Body of pancreas (tissue), 4 donors: ENCODE results near the gene KCTD21. TPM values are rescaled to one million over a fixed set of nuclear protein-coding genes. Genes with fewer than 3 reads are reported as not detected.
"Not testable (repeated sequence)": the region's sequence is repeated elsewhere in the genome, so short reads cannot be mapped to it uniquely, and the experiment has no call there.

ENCODE experiments used
- ATAC-seq: fragments of 150-250 bp; one replicate; pipeline ENCODE4 v1.9.1; 2016
- DNase-seq, 4 donors: peaks; one replicate each; pipeline ENCODE4 v3.0.0-alpha.2; 2019
- H3K27ac ChIP-seq, 4 donors: fragments of 200-600 bp; sonication (generic); 1 replicate in 3 of 4; 2 replicates in 1 of 4; pipeline versions ENCODE4 v1.5.1 to v1.6.1; 2016 to 2019; ENCODE audit warnings: mild to moderate bottlenecking in 1 of 4, mixed read lengths in 1 of 4, moderate library complexity in 1 of 4
- H3K27me3 ChIP-seq, 2 donors: fragments of 200-600 bp; sonication (generic); one replicate each; pipeline ENCODE4 v1.6.0; 2016; ENCODE audit warnings: mild to moderate bottlenecking in 1 of 2
- H3K36me3 ChIP-seq, 2 donors: fragments of 200-600 bp; sonication (generic); replicated peaks in 1 of 2; 2 replicates each; pipeline ENCODE4 v1.5.1; 2016; ENCODE audit warnings: low read depth in 2 of 2; ENCODE audit not compliant: insufficient read depth in 1 of 2
- H3K4me1 ChIP-seq: fragments of 200-600 bp; sonication (generic); one replicate; pipeline ENCODE4 v1.6.0; 2016
- H3K4me3 ChIP-seq, 2 donors: fragments of 200-600 bp; sonication (generic); 1 replicate in 1 of 2; 2 replicates in 1 of 2; pipeline ENCODE4 v1.5.1; 2016 to 2019
- H3K9me3 ChIP-seq, 3 donors: fragments of 200-600 bp; sonication (generic); 1 replicate in 2 of 3; 2 replicates in 1 of 3; pipeline ENCODE4 v1.5.1; 2016
- POLR2A ChIP-seq, 3 donors: fragments of 450-650 bp; IDR thresholded peaks; one replicate each; pipeline ENCODE4 v1.6.1; 2016; ENCODE audit warnings: antibody characterized with exemption in 3 of 3, mild to moderate bottlenecking in 2 of 3
- WGBS, 2 donors: methylation state at CpG; one replicate each; pipeline ENCODE4 v1.1.5; 2017; 5-methylcytosine and 5-hydroxymethylcytosine counted together
- intact Hi-C: fragments of 100-400 bp; cut with DNase I; formaldehyde crosslinking; loops from one replicate; pipeline ENCODE4 v1.15.1; 2023
- total RNA-seq, 2 donors: library from RNA; depleted of rRNA; stranded (reverse); fragments of >200 nt; gene quantifications; one replicate each; pipeline ENCODE4 v1.1.0, GENCODE V29; 2016
- TF ChIP-seq, protein P1 (sequence below), 7 experiments: fragments of 450-650 bp in 4 of 7; fragments of 200-600 bp in 3 of 7; sonication (generic) in 3 of 7; IDR thresholded peaks; one replicate each; pipeline ENCODE4 v1.5.1; 2016 to 2019; ENCODE audit warnings: antibody characterized with exemption in 7 of 7

KCTD21 gene
- total RNA-seq, 2 donors from 2014 or later, result 4.6 to 5.4 TPM

DNA sequence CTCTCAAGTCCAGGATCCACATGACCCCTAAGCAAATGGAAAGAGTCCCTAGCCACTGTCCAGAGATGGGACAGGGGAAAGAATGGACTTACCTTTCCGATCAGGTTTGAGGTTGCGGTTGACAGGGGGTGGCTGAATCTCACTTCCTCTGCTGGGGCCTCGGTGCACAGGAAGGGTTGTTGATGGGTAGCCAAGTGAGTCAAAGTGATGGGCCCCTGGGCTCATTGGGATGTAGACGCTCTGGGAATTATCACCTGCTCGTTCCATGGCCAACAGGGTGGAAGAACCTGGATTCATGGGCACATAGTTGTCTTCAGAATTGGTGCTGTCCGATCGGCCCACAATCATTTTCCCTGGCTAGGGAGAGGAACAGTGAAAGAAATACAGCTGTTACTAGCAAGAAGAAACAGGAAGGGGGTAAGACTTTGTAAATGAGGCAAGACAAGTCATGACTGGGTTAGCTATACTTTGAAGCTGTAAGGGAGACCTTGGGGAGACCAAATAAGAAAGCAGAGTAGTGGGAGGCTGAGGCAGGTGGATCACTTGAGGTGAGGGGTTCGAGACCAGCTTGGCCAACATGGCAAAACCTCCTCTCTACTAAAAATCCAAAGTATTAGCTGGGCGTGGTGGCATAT, 35.0 kb upstream of the KCTD21 start:
- intact Hi-C loops, result no loop called here
- no peak overlapping the region for H3K27ac ChIP-seq
- peaks cover 2 to 12% of the 10 kb centered on the region in 2 donors for H3K36me3 ChIP-seq
- no peaks in the 10 kb centered on the region for H3K4me1 ChIP-seq
- H3K9me3 ChIP-seq, result no peaks in the 10 kb centered on the region
- H3K4me3 ChIP-seq, result no peak overlapping the region
- 90 to 91% methylated on average over 5 to 9 of the region's 9 CpGs for WGBS, 2 donors
- DNase-seq, result no peak
- ATAC-seq, result no peak
- TF ChIP-seq POLR2A (IDR thresholded peaks at IDR 0.05), result no peak
- TF ChIP-seq, protein P1, sequence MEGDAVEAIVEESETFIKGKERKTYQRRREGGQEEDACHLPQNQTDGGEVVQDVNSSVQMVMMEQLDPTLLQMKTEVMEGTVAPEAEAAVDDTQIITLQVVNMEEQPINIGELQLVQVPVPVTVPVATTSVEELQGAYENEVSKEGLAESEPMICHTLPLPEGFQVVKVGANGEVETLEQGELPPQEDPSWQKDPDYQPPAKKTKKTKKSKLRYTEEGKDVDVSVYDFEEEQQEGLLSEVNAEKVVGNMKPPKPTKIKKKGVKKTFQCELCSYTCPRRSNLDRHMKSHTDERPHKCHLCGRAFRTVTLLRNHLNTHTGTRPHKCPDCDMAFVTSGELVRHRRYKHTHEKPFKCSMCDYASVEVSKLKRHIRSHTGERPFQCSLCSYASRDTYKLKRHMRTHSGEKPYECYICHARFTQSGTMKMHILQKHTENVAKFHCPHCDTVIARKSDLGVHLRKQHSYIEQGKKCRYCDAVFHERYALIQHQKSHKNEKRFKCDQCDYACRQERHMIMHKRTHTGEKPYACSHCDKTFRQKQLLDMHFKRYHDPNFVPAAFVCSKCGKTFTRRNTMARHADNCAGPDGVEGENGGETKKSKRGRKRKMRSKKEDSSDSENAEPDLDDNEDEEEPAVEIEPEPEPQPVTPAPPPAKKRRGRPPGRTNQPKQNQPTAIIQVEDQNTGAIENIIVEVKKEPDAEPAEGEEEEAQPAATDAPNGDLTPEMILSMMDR (IDR thresholded peaks at IDR 0.05), result no peak
- H3K27me3 ChIP-seq, result no peaks in the 10 kb centered on the region

DNA sequence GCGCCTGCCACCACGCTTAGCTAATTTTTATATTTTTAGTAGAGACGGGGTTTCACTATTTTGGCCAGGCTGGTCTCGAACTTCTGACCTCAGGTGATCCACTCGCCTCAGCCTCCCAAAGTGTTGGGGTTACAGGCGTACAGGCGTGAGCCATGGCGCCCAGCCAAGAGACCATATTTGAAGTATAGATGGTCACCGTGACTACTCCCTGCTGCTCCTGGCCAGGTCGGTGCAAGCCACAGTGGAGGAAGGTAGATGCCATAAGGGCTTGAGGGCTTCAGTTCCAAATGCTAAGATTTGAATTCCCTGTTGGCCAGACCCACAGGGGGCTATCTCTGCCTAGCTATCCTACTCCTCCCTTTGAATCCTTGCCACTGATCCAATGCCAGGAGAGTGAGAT, 34.3 kb upstream of the KCTD21 start:
- DNase-seq, H3K27ac ChIP-seq, H3K4me3 ChIP-seq, intact Hi-C loops, ATAC-seq, H3K9me3 ChIP-seq, H3K4me1 ChIP-seq, H3K27me3 ChIP-seq: not testable (repeated sequence)
- peaks cover 2 to 12% of the 10 kb centered on the region in 2 donors for H3K36me3 ChIP-seq
- WGBS, 2 donors, result 73 to 81% methylated on average over 9 to 10 of the region's 10 CpGs

DNA sequence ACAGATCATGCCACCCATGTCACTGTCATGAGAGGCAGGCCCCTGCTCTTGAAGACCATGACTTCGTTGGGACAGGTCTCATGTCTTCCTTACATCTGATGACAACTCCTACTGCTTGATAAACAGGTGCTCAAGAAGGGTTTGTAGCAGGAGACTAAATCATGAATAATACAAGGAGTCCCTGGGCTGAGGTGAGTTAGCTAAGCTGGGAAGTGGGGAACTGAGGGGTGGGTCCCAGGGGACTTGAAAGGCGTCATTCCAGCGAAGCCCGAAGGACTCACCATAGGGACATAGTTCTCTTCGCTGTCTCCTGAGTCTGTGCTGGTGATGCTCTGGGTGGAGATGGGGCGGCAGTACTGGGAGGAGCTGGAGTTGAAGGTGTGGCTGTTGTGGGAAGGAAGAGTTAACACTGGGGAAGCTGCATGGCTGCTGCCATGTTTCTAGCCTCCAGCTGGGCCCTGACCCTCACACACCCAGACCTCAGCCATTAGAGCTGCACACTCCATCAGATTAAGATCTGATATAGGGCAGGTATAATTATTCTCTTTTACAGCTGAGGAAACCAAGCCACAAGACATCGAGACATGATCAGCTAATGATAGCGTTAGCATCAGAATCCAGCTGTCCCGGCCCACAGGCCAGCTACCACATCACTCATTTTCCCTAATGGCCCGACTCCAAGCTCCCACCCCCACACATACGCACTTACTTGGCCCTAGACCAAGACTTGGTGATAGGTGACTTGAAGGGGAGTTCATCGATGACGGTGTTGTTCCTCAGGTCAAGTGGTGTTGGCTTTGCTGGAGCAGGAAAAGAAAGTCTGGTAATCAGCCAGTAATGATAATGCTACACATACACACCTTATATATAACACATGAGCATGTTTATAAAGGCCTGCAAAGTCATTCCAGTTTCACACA, 33.2 kb upstream of the KCTD21 start:
- Histone ChIP-seq H3K9me3 (no peaks in the 10 kb centered on the region), H3K36me3 (peaks cover 2 to 12% of the 10 kb centered on the region in 2 donors), H3K4me1 (no peaks in the 10 kb centered on the region), H3K4me3 (no peak overlapping the region), H3K27me3 (no peaks in the 10 kb centered on the region), H3K27ac (no peak overlapping the region)
- TF ChIP-seq, protein P1 (IDR thresholded peaks at IDR 0.05), result no peak
- TF ChIP-seq POLR2A (IDR thresholded peaks at IDR 0.05), result no peak
- 89 to 90% methylated on average over 13 of the region's 13 CpGs for WGBS, 2 donors
- DNase-seq (no peak), ATAC-seq (no peak)
- intact Hi-C loops, result no loop called here

DNA sequence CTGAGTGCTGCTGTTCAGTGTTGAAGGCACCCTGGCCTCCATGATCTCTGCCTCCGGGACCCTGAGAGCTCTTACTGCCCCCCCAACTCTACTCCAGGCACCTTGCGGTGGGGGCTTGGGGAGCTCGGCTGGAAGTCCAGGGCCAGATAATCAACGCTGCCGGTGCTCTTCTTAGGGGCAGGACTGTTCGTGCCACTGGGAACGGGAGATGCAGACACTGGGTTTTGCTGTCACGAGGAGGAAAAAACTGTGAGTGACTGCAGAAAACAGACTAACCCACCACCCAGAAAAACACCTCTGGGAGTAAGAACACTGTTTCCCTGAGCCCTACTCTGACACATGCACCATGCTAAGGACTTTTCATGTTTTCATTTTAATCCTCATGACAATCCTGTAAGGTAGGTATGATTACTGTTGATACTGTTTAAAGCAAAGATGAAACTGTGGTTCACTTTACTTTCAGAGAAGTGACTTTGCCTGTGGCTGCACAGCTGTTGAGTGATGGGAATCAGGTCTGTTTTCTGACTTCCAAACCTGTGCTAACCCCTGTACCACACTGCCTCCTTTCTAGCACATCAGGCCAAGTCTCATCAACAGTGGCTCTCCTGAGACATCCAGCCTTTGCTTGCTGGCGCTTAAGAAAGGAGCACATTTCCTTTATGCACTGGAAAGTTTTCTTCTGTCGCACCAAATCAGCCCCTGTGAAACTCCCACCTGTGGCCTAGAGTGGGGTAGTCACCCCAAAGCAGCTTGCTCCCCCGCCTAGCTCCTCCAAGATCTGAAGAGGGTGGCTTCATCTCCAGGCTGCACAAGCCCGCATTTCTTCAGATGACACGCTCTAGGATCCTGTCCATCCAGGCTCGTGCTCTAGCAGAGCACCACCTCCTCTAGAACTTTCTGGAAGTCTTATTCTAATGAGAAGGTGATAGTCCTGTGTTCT, 32.1 kb upstream of the KCTD21 start:
- no peak overlapping the region for H3K4me3 ChIP-seq
- WGBS, 2 donors, result 89 to 93% methylated on average over 12 to 14 of the region's 14 CpGs
- ATAC-seq (no peak), DNase-seq (no peak)
- intact Hi-C loops, result no loop called here
- no peak for TF ChIP-seq POLR2A (IDR thresholded peaks at IDR 0.05)
- TF ChIP-seq, protein P1 (IDR thresholded peaks at IDR 0.05), result no peak
- peaks cover 2 to 12% of the 10 kb centered on the region in 2 donors for H3K36me3 ChIP-seq
- H3K27me3 ChIP-seq, result no peaks in the 10 kb centered on the region
- H3K27ac ChIP-seq, result no peak overlapping the region
- H3K9me3 ChIP-seq, result no peaks in the 10 kb centered on the region
- no peaks in the 10 kb centered on the region for H3K4me1 ChIP-seq
